ENCODE results near the gene IQUB.
"Not testable (repeated sequence)": the region's sequence is repeated elsewhere in the genome, so short reads cannot be mapped to it uniquely, and the experiment has no call there.

IQUB gene

DNA sequence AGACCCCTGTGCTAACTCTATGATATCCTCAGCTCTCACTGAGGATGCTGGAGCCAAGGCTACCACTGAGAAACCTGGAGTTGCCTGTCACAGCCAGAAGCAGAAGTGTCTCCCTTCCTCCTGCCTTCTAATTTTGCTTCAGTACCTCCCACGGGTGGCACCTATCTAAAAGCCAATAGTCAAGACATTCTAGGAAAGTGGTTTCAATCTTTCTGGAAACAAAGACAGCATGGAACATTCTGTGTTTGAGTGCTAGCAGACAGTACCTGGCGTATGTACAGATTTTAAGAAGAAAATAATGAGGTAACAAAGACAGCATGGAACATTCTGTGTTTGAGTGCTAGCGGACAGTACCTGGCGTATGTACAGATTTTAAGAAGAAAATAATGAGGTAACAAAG lies 126.4 kb downstream of the IQUB start:
- not testable (repeated sequence) for DNase-seq

Data from hippocampal formation (tissue), 2 donors.